GDM1 (cell line): Measurements from ENCODE around the gene JUND.
A peak's percentile ranks its signal among the peaks of the same experiment; 100 is the strongest.

Source experiments
- DNase-seq: peaks from one replicate; lab custom pipeline; 2025; lab: John Stamatoyannopoulos, UW

The JUND gene

DNA sequence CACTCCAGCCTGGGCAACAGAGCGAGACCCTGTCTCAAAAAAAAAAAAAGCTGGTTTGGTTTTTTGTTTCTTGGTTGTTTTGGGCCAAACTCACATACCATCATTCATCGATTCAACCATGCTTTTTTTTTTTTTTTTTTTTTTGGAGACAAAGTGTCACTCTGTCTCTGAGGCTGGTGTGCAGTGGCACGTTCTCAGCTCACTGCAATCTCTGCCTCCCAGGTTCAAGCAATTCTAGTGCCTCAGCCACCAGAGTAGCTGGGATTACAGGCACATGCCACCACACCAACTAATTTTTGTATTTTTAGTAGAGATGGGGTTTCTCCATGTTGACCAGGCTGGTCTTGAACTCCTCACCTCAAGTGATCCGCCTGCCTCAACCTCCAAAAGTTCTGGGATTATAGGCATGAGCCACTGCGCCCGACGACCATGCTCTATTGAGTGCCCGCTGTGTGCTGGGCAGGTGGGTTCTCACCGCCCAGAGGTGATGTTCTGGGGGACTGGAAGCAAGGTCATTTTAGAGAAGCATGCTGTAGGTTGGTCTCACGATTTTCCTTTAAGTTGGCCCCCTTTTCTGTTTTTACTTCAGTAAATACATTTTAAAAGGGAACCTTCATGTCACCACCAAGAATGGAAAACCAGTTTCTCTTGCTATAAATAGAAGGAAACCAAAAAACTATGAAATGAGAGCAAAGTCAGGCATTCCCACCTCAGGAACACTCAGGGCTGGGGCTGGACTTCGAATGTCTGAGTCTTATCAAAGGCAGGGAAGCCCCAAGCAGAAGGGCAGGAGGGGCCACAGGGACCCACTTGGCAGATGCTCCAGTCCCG, 8.3 kb upstream of the JUND start:
- DNase-seq: no peak

DNA sequence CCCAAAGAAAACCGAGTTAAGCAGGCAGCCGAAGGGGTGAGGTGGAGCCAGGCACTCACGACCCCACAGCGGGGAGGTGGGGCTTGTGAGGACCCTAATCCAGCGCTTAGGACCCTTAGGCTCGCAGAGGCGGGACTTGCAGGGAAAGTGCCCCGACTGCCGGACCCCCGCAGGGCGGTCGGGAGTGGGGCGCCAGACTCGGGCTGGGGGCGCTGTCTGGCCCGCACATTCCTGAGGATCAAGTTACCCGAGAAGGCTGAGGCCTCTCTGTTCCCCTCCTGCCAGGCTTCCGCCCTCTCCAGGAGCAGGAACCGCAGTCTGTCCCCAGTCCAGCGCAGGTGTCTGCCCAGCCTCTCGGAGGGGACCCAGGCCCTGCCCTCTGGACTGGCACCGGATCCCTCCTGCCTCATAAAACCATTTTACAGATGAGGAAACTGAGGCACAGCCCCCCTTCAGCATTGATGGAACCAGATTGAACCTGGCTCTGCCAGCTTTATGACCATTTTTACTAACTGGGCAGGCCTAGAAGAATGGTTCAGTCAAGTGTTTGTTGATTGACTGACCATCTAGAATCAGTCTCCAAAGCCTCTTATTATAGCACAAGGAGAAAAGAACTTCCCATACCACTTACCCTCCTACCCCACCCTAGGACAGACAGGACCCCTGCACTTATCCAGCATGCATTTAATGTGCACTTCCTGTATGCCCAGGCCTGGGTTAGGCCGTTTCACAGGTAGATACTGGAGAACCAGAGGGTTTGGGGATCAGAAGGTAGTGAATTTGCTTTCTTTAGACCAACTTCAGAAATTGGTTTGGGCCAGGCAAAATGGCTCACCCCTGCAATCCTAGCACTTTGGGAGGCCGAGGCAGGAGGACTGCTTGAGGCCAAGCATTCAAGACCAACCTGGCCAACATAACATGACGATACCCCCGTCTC, 6.7 kb upstream of the JUND start:
- no peak for DNase-seq

DNA sequence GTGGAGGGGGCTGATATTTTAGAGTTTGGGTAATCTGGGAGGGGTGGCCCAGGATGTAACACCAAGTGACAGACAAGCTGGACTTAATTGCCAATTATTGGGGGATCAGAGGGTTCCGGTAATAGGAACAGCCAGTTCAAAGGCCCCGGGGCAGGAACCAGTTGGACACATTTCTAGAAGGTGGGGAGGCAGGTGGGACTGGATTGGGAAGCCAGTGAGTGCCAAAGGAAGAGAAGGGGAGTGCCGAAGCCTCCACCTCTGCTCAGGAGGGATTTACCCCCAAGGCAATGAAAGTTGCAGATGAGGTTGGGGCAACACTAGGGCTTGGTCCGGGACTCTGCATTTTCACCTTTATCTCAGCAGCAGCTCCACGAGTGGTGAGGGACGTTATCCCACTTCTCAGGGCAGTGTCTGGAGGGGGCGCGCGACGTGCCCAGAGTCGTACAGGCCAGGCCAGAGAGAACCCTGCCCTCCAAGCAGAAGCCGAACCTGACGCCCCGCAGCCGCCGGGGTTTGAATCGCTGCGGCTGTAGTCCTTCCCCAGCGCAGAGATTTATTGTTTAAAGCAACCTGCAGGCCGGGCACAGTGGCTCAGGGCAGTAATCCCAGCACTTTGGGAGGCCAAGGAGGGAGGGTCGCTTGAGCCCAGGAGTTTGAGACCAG, 5.7 kb upstream of the JUND start:
- no peak for DNase-seq

DNA sequence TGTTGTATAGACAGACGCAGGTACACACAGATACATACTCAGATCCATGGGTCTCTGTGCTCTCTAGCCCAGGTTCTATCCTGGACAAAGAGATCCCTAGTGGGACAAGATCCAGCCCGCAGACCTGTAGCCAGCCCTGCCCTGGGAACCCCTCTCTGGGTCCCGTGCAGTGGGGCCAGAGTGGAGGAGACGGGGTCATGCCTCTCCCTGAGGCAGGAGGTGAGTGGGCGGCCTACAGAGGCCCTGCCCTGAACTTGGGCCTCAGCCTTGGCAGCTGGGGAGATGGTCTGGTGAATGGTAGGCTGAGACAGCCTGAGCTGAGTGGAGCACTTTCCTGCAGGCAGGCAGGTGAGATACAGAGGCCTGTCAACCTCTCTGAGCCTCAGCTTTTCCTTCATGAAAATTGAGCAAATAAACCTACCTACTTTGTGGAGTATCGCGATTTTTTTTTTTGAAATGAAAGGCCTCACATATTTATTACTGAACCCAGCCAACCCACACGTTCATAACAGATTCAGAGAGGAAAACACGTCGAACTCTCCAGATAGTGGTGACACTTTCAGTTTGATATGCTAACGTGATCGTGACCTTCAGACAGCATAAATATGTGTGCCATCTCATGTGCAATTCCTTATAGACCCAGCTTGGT, 3.4 kb upstream of the JUND start:
- DNase-seq: no peak

DNA sequence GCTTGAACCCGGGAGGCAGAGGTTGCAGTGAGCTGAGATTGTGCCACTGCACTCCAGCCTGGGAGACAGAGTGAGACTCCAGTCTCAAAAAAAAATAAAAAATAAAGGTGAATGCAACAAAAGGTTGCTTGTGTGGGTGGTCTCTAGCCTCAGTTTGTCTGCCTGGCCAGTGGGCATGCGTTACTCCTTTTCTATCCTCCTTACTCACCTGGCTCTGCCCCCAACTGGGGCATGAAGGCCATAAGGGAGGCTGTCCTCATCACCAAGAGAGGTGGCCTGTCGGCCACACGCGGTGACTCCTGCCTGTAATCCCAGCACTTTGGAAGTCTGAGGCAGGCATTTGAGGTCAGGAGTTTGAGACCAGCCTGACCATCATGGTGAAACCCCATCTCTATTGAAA, 1.9 kb upstream of the JUND start:
- DNase-seq: no peak

DNA sequence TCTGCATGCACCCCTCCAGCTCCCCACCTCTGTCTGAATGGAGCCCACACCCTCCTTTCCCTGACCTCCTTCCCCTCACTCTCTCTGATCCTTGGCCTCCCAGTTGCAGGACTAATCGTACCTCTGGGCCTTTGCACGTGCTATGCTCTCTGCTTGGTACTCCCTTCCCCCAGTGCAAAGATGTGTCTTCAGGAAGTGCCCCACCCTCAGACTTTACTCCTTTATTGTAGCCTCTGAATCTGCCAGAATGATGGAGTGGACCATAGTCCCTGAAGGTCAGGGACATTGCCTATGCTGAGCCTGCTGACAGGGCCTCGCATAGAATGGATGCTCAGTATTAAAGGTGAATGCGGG, 1.3 kb upstream of the JUND start:
- DNase-seq: no peak

DNA sequence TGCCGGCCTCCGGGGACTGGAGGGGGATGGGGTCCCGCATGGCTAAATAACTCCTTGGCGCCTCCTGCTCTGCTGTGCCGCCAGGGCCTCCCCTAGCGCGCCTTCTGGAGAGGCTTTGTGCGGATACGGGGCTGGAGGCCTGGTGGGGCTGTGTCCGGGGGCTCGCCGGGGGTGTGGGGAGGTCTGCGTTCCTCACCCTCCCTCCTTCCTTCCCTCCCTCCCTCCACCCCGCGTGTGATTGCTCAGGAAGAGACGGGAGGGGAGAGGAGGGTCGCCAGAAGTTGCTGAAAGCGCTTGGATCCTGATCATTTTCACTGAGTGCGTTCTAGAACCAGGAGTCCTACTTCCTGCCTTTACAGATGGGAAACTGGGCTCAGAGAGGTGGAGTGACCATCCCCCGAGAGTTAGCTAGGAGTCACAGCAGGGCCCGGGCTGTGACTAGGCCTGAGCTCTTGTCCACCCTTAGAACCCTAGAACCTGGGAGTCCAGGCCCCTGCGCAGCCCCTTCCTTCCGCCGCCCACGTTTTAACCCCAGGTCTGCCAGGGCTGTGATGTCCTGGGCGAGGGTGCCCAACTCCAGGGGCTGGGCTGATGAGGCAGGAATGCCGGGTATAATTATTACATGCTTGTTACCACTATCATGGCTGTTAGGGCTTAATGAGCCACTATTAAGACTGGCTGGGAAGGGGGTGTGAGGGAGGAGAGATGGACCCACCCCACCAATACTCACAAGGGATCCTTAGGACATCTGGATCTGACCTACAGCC, 782 bp upstream of the JUND start:
- DNase-seq: no peak

DNA sequence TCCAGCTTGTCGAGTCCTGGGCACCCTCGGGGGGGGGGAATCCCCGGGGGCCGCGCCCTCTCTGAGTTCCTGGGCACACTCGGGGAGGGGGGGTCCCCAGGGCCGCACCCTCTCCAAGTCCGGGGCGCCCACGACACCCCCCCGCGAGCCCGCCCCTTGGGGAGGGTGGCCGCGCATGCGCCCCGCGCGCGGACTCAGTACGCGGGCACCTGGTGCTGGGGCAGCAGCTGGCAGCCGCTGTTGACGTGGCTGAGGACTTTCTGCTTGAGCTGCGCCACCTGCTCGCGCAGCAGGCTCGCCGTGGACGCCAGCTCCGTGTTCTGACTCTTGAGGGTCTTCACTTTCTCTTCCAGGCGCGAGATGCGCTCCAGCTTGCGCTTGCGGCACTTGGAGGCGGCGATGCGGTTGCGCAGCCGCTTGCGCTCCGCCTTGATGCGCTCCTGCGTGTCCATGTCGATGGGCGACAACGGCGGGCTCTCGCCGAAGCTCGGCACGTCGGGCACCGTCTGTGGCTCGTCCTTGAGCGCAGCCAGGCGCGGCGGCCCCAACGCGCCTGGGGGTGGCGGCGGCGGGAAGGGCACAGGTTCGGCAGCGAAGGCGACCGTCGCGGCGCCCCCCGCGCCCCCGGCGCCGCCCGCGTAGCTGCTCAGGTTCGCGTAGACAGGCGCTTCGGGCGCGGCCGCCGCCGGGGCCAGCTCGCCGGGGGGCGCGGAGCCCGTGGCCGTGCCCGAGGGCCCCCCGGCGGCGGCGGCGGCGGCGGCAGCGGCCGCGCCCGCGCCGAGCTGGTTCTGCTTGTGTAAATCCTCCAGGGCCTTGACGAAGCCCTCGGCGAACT, 958 bp downstream of the JUND start:
- peak; percentile 54 for DNase-seq

DNA sequence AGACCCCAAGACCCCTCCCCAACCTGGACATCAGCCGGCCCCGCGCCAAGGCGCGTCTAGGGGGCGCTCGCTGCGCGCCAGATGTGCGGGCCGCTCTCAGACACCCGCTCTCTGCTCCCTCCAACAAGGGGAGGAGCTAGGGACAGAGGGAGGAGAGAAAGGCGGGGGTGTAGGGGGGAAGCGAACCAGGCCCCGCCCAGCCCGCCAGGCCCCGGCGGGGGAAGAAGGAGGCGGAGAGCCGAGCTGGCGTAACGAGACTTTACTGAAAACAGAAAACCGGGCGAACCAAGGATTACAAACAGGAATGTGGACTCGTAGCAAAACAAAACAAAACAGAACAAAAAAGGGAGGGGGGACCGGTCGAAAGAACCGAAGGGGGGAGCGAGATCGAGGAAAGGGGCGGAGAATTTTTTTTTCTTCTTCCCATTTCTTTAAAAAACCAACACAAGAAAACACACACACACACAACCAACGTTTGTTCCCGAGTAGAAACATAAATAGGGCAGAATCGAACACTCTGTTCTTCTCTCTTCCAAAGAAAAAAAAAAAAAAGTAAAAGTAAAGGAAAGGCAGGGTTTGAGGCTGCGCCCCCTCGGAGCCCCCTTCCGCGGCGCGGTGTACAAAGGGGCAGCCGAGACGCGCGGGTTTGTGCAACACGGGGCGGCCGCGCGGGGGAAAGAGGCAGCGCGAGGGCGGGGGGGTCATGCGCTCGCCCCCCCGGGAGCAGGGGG, 1.7 kb downstream of the JUND start:
- DNase-seq: peak; percentile 90

DNA sequence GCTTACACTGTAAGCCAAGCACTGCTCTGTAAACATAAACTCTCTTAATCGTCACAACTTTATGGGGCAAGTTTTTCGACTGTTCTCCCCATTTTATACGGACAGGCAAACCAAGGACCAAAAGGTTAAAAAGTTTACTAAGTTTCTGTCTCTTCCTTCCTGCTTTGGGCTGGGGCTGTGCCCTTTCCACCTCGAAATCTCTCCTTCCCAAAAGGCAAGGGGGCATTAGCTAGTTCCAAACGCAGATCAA, 2.2 kb downstream of the JUND start:
- no peak for DNase-seq

DNA sequence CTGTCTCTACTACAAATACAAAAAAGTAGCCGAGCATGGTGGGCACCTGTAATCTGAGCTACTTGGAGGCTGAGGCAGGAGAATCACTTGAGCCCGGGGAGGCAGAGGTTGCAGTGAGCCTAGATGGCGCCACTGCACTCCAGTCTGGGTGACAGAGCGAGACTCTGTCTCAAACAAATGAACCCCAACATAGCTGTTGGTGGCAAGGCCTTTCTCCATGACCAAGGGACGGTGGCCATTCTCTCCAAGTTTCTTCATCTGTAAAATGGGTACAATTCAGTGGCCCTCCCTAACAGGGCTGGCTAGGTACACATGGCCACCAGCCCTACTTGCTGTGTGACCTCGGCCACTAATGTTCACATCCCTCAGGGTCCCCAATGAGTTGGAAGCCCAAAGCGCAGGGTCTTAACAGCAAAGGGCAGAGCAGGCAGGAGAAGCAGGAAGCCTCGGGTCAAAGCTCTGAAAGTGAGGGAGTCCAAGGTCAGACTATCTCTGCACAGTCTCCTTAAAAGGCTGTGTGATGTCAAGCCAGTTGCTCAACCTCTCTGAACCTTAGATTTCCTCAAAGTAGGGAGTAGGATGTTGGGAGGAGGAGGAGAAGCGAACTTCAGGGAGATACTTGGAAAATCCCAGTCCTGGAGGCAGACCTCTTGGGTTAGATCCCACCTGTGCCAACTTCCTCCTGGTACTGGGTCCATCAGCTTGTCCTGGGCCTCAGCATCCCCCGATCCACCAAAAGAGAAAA, 2.7 kb downstream of the JUND start:
- peak; percentile 6 for DNase-seq

DNA sequence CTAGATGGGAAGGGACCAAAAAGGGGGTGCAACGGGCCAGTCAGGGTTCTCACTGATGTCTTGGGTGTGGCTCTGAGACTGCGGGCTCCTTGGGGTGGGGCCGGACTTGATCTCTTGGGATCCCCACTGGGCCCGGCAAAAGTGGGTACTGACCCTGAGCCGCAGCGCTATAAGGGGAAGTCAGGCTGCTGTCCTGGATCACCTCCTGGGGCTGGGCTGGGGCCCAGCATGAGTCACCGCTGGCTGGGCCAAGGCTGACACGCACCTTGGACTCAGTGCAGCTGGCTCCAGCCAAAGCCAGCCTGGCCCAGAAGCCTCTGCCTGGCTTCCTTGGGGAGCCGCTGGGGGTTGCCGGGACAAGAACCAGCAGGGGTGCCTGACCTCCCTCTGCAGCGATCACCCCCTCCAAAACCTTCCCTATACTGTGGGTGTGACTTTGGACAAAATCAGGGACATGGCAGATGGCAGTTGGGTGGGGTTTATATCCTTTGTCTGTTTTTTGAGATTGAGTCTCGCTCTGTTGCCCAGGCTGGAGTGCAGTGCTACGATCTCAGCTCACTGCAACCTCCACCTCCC, 6.6 kb downstream of the JUND start:
- DNase-seq: no peak

DNA sequence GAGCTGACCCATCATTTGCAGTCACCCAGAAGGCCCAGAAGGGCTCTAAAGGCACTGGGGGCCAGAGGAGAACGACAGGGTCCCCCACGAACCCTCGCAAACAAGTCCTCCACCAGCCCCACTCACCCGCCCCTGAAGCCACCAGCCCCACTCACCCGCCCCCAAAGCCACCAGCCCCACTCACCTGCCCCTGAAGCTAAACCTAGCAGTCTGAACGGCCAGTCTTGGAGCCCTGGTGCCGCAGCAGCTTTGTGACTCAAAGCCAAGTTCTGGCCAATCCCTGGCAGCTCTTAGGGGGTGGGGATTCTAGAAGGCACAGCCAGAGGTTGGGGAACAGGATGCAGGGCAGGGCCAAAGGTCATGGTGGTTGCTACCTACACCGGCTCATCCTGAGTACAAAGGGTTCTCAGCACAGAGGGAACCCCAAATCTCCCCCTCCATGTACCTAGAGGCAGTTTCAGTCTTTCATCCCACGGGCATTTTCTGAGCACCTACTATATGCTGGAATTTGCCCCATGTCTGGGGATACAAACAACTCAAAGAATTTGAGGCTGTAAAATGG, 7.1 kb downstream of the JUND start, which contains the start of gene IQCN:
IQCN (minus strand) TSS at position 234 of the 562 bp plus-strand sequence. CDS start 4,974 bp downstream, outside the sequence.
- DNase-seq: no peak

DNA sequence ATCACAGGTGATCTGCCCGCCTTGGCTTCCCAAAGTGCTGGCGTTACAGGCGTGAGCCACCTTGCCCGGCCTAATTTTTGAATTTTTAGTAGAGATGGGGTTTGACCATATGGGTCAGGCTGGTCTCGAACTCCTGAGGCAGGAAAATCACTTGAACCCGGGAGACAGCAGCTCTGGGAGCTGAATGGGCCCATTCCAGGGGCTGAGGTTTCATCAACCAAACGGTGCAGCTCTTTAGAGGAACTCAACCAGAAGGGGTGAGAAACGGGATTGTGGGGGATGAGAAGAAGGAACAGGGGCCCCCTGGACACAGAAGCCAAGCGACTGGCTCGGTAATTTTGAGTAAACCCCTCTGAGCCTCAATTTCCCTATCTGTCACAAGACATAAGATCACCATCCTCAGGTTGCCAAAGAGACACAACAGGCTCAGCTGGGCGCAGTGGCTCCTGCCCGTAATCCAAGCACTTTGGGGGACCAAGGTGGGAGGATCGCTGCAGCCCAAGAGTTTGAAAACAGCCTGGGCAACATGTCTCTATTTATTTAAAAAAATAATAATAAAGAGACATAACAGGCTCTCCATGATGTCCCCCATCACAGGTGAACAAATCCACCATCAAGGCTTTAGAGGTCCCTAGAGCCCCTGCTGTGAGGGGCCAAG, 7.7 kb downstream of the JUND start:
- no peak for DNase-seq

DNA sequence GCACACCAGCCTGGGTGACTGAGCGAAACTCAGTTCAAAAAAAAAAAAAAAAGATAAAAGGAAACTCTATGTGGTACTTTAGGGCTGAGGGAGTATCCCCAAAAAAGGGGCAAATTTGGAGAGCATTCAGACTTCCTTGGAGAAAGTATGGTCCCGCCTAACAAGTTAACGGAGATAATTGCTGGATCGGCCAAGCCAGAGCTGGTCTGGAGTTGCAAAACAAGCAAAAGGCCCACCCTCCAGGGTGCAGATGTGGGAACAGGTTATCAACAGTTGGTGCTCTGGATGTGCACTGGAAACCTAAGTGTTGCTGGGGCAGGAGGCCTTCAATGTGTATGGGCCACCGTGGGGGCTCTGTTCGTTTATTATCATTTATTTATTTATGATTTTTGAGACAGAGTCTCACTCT, 10.0 kb downstream of the JUND start:
- no peak for DNase-seq

DNA sequence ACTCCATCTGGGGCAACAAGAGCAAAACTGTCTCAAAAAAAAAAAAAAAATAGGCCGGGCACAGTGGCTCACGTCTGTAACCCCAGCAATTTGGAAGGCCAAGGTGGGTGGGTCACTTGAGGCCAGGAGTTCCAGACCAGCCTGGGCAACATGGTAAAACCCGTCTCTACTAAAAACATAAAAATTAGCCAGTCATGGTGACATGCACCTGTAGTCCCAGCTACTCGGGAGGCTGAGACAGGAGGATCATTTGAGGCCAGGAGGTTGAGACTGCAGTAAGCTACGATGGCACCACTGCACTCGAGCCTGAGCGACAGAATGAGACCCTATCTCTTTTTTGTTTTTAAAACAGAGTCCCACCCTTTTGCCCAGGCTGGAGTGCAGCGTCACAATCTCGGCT, 11.1 kb downstream of the JUND start:
- DNase-seq: no peak

DNA sequence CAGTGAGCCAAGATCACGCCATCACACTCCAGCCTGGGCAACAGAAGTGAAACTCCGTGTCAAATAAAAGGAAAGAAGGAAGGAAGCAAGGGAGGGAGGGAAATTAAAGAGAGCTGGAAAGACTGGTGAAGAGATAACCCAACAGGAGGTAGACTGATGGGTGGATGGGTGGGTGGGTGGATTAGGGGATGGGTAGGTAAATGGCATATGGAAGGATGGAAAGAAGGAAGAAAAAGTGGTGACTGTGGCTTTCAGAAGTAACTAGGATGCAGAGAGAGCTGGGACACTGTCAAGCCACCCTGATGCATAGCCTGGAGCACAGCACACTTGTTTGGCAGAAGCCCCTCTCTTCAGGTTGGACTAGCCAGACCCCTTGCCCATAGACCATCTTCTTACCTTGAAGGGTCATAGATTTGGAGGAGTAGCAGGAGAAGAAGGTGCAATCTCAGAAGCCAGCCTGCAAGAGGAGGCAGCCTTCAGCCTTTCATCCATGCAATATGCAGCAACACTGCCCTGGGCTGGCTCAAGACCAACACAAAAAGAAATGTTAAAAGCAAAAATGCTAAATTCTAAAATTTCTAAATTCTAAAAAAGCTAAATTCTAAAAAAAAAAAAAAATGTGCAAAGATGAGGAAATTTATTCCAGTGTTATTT, 12.2 kb downstream of the JUND start:
- no peak for DNase-seq
